Measurements from ENCODE around the gene EGF.

Gene EGF

DNA sequence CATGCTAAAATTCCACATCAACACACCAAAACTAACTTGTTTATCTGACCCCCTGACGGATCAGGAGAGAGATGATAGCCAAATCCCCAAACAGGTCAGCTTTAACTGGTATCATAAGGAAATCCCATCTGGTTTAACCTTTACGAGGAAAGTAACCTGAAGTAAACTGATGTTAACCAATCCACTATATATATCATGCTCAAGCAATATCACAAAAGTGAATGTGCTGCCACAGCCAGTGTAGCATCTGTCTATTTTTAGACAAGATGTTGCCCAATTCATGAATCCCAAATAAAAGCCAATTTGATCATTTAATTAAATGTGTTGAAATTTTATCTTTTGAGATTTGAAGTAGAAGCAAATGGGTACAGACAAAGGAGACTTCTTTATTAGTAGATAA, 44.5 kb downstream of the EGF start:
- Mint-ChIP-seq H3K36me3 (ENCODE audit: low read depth) (no peaks in the 10 kb centered on the region), H3K9me3 (no peaks in the 10 kb centered on the region), H3K27ac (no peak overlapping the region), H3K27me3 (no peaks in the 10 kb centered on the region), H3K4me1 (ENCODE audit: low read depth) (peaks cover 5% of the 10 kb centered on the region), H3K4me3 (no peak overlapping the region)
- intact Hi-C loops (cut with micrococcal nuclease) = no loop called here

- Mint-ChIP-seq H3K4me1 (ENCODE audit: low read depth) (peaks cover 5% of the 10 kb centered on the region), H3K27me3 (no peaks in the 10 kb centered on the region), H3K9me3 (no peaks in the 10 kb centered on the region), H3K4me3 (no peak overlapping the region), H3K36me3 (ENCODE audit: low read depth) (no peaks in the 10 kb centered on the region), H3K27ac (no peak overlapping the region)
- intact Hi-C loops (cut with micrococcal nuclease) = no loop called here
Observed at GRCh38 chr4:109959195-109959594, 46.5 kb downstream of the EGF start.

GRCh38 chr4:109962401-109962800, 49.7 kb downstream of the EGF start:
- H3K4me1 Mint-ChIP-seq (ENCODE audit: low read depth) = peaks cover 5% of the 10 kb centered on the region
- H3K27ac Mint-ChIP-seq = no peak overlapping the region
- H3K27me3 Mint-ChIP-seq = peaks cover 5% of the 10 kb centered on the region
- intact Hi-C loops (cut with micrococcal nuclease) = no loop called here
- no peak overlapping the region for H3K4me3 Mint-ChIP-seq
- no peaks in the 10 kb centered on the region for H3K36me3 Mint-ChIP-seq (ENCODE audit: low read depth)
- no peaks in the 10 kb centered on the region for H3K9me3 Mint-ChIP-seq

GRCh38 chr4:109966891-109967481, 54.3 kb downstream of the EGF start:
- H3K36me3 Mint-ChIP-seq (ENCODE audit: low read depth) = no peaks in the 10 kb centered on the region
- intact Hi-C loops (cut with micrococcal nuclease) = no loop called here
- H3K27ac Mint-ChIP-seq = no peak overlapping the region
- no peak overlapping the region for H3K4me3 Mint-ChIP-seq
- H3K27me3 Mint-ChIP-seq = peaks cover 7% of the 10 kb centered on the region
- H3K9me3 Mint-ChIP-seq = no peaks in the 10 kb centered on the region
- H3K4me1 Mint-ChIP-seq (ENCODE audit: low read depth) = peaks cover 15% of the 10 kb centered on the region

GRCh38 chr4:109967798-109968520, 55.3 kb downstream of the EGF start:
- H3K4me3 Mint-ChIP-seq = no peak overlapping the region
- intact Hi-C loops (cut with micrococcal nuclease) = no loop called here
- no peaks in the 10 kb centered on the region for H3K9me3 Mint-ChIP-seq
- no peak overlapping the region for H3K27ac Mint-ChIP-seq
- H3K36me3 Mint-ChIP-seq (ENCODE audit: low read depth) = no peaks in the 10 kb centered on the region
- peaks cover 15% of the 10 kb centered on the region for H3K4me1 Mint-ChIP-seq (ENCODE audit: low read depth)
- peaks cover 7% of the 10 kb centered on the region for H3K27me3 Mint-ChIP-seq

DNA sequence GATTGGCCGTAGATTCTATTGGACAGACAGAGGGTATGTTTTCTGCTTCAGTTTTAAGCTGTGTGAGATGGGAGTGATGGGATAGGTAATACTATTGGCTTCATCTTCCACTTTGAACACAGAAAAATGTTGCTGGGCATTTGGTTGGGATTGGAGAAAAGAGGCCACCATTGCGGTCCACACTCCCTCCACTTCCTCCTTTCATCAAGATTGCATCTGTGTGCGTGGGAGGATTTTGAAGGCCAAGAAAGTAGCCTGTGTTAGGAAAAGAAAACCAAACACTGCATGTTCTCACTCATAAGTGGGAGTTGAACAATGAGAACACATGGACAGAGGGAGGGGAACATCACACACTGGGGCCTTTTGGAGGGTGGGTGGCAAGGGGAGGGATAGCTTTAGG, 56.4 kb downstream of the EGF start:
- H3K27ac Mint-ChIP-seq = no peak overlapping the region
- peaks cover 12% of the 10 kb centered on the region for H3K27me3 Mint-ChIP-seq
- intact Hi-C loops (cut with micrococcal nuclease) = no loop called here
- H3K4me3 Mint-ChIP-seq = no peak overlapping the region
- no peaks in the 10 kb centered on the region for H3K9me3 Mint-ChIP-seq
- no peaks in the 10 kb centered on the region for H3K36me3 Mint-ChIP-seq (ENCODE audit: low read depth)
- H3K4me1 Mint-ChIP-seq (ENCODE audit: low read depth) = peaks cover 15% of the 10 kb centered on the region

- peaks cover 17% of the 10 kb centered on the region for H3K27me3 Mint-ChIP-seq
- H3K4me1 Mint-ChIP-seq (ENCODE audit: low read depth) = peaks cover 15% of the 10 kb centered on the region
- H3K27ac Mint-ChIP-seq = no peak overlapping the region
- no peaks in the 10 kb centered on the region for H3K9me3 Mint-ChIP-seq
- intact Hi-C loops (cut with micrococcal nuclease) = loop anchor here (10.0 kb wide), 1 partner anchor 265 kb away; the partner anchor contains the start of gene CASP6
- no peak overlapping the region for H3K4me3 Mint-ChIP-seq
- no peaks in the 10 kb centered on the region for H3K36me3 Mint-ChIP-seq (ENCODE audit: low read depth)
Observed at GRCh38 chr4:109969919-109970318, 57.2 kb downstream of the EGF start.

DNA sequence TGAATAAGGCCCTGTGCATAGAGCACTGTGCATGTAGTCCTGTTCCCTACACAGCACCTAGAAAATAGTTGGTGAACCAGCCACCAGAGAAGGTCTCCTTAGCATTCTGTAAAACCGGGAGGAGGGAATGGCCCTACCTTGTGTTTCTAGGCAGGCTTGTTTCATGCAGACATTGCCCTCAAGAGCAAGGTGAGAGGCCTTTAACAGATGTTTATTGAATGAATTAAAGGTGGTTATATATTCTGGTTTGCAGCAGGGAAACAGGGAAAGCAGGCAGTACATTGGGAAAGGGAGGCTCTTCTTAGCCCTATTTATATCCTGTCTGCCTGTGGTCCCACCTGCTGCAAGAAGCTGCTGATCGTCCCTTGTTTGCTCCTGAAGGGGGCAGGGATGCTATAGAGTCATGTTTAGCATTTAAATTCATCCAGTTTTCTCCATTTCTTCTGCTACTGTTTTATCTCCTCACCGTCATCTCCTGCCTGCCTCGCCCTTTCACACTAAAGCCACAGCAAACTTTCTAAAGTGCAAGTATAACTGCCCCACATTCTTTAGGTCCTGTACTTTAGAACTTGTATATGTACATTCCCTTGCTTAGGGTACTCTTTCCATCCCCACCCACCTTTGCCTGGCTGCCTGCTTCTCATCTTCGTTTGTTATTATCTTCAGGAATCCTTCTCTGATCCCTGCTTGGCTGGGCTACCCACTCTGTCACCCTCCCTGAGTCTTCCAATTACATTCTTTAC, 60.3 kb downstream of the EGF start:
- no peak overlapping the region for H3K4me3 Mint-ChIP-seq
- H3K4me1 Mint-ChIP-seq (ENCODE audit: low read depth) = peaks cover 15% of the 10 kb centered on the region
- H3K36me3 Mint-ChIP-seq (ENCODE audit: low read depth) = no peaks in the 10 kb centered on the region
- no peaks in the 10 kb centered on the region for H3K9me3 Mint-ChIP-seq
- no peak overlapping the region for H3K27ac Mint-ChIP-seq
- H3K27me3 Mint-ChIP-seq = peaks cover 12% of the 10 kb centered on the region
- intact Hi-C loops (cut with micrococcal nuclease) = loop anchor here (10.0 kb wide), 1 partner anchor 268 kb away; the partner anchor contains the start of gene CASP6

DNA sequence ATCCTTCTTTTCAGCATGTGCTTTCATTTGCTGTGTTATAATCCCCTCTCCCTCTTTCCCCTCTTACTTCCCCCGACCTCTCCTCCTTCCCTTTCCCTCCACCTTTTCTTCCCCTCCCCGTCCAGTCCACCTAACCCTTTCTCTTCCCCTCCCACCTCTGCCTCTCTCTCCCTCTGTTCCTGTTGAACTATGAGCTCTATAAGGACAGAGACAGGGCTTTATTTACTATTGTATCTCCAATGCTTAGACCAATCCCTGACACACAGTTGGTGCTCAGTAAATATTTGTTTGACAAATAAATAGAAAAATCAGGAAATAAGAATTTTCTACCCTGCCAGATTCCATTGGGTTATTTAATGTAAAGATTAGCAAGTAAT, 60.8 kb downstream of the EGF start:
- Mint-ChIP-seq H3K27me3 (peaks cover 12% of the 10 kb centered on the region), H3K9me3 (no peaks in the 10 kb centered on the region), H3K27ac (no peak overlapping the region), H3K36me3 (ENCODE audit: low read depth) (no peaks in the 10 kb centered on the region), H3K4me3 (no peak overlapping the region), H3K4me1 (ENCODE audit: low read depth) (peaks cover 20% of the 10 kb centered on the region)
- intact Hi-C loops (cut with micrococcal nuclease) = loop anchor here (10.0 kb wide), 1 partner anchor 269 kb away; the partner anchor contains the start of gene CASP6

DNA sequence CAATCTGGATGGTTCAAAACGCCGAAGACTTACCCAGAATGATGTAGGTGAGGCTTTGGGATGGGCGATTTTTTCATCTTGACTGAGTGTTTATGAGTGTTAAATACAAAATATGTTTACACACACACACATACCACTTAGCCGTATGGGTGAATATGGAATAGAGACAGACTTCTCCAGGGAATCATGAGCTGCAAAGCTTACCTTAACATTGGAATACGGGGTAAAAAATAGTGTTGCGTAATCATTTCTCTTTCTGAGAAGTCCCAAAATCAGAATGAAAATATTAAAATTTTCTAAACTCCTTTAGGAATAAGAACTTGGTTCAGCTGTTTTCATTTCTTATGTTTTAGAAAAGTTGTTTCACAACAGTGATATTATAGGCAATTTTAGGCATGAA, 63.5 kb downstream of the EGF start:
- no peaks in the 10 kb centered on the region for H3K36me3 Mint-ChIP-seq (ENCODE audit: low read depth)
- H3K27ac Mint-ChIP-seq = no peak overlapping the region
- H3K4me3 Mint-ChIP-seq = no peak overlapping the region
- H3K4me1 Mint-ChIP-seq (ENCODE audit: low read depth) = peaks cover 14% of the 10 kb centered on the region
- no peaks in the 10 kb centered on the region for H3K9me3 Mint-ChIP-seq
- H3K27me3 Mint-ChIP-seq = peaks cover 18% of the 10 kb centered on the region
- intact Hi-C loops (cut with micrococcal nuclease) = loop anchor here (5.0 to 10.0 kb wide), 2 partner anchors 271 to 554 kb away; partner anchors contain the start of gene CASP6

DNA sequence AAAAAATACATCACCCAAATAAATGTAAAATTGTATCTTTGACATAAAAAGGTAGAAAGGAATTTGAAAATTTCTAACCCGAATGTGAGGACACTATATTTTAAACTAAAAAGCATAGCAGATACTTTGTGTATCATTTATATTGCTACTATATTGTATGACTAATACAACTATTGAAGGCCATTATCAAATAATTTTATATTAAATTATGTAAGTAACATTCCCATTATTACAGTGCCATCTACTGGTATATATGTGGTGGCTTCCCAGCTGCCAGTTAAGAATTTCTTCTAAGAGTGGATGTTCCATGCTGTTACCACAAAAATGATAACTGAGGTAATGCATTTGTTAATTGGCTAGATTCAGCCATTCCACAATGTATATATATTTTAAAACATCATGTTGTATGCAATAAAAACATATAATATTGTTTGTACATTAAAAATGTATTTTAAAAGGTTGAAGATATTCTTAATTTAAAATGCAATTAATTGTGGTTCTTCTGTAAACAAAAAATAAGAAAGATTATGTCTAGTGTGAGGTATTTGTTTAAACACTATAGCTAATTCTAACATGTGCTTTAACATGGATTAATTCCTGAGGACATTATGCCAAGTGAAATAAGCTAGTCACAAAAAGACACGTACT, 65.3 kb downstream of the EGF start:
- H3K4me1 Mint-ChIP-seq (ENCODE audit: low read depth) = peaks cover 14% of the 10 kb centered on the region
- no peak overlapping the region for H3K4me3 Mint-ChIP-seq
- peaks cover 24% of the 10 kb centered on the region for H3K27me3 Mint-ChIP-seq
- intact Hi-C loops (cut with micrococcal nuclease) = loop anchor here (5.0 to 10.0 kb wide), 2 partner anchors 273 to 556 kb away; partner anchors contain the start of gene CASP6
- H3K27ac Mint-ChIP-seq = no peak overlapping the region
- H3K36me3 Mint-ChIP-seq (ENCODE audit: low read depth) = no peaks in the 10 kb centered on the region
- H3K9me3 Mint-ChIP-seq = no peaks in the 10 kb centered on the region

GRCh38 chr4:109978704-109979454, 66.2 kb downstream of the EGF start:
- H3K9me3 Mint-ChIP-seq = no peaks in the 10 kb centered on the region
- peaks cover 20% of the 10 kb centered on the region for H3K27me3 Mint-ChIP-seq
- no peaks in the 10 kb centered on the region for H3K36me3 Mint-ChIP-seq (ENCODE audit: low read depth)
- intact Hi-C loops (cut with micrococcal nuclease) = loop anchor here (5.0 to 10.0 kb wide), 2 partner anchors 274 to 557 kb away; partner anchors contain the start of gene CASP6
- H3K4me1 Mint-ChIP-seq (ENCODE audit: low read depth) = peaks cover 14% of the 10 kb centered on the region
- H3K4me3 Mint-ChIP-seq = no peak overlapping the region
- H3K27ac Mint-ChIP-seq = no peak overlapping the region
